ENCODE data around the gene DGKZ. TPM values are rescaled to one million over a fixed set of nuclear protein-coding genes. Genes with fewer than 3 reads are reported as not detected.

Gene DGKZ
- total RNA-seq, 1 donor from 2014 or later = 127 TPM

GRCh38 chr11:46386674-46387073 lies 39.4 kb downstream of the DGKZ start:
- Mint-ChIP-seq H3K4me3 (ENCODE audit: unreplicated experiment) (peak overlapping the region; percentile 31), H3K9me3 (ENCODE audit: unreplicated experiment) (no peaks in the 10 kb centered on the region), H3K27ac (ENCODE audit: unreplicated experiment) (peak overlapping the region; percentile 72), H3K36me3 (ENCODE audit: low read depth, unreplicated experiment) (peaks cover 14% of the 10 kb centered on the region), H3K27me3 (ENCODE audit: unreplicated experiment) (peaks cover 29% of the 10 kb centered on the region), H3K4me1 (ENCODE audit: unreplicated experiment) (peaks cover 9% of the 10 kb centered on the region)
- TF ChIP-seq CTCF (IDR thresholded peaks at IDR 0.05; ENCODE audit: unreplicated experiment) = no peak
- no peak for DNase-seq (ENCODE audit: low spot score)

DNA sequence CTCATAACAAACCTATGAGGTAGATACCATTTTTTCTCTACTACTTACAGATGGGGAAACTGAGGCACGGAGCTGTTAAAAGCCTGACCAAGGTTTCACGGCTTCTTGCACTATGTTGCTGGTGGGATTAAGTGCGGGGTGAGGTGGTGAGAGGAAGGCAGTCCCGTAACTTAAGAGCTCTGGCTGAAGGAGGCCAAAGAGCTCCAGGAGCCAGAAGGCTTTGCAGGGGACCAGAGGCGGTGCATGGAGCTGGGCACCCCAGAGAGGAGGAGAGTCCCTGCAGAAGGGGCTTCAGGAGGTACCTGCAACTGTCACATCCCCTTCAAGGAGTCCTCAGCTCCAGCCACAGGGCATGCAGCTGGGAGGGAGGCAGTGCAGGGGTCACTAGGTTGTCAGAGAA lies 40.2 kb downstream of the DGKZ start:
- H3K4me1 Mint-ChIP-seq (ENCODE audit: unreplicated experiment) = peaks cover 9% of the 10 kb centered on the region
- peaks cover 29% of the 10 kb centered on the region for H3K27me3 Mint-ChIP-seq (ENCODE audit: unreplicated experiment)
- no peak overlapping the region for H3K27ac Mint-ChIP-seq (ENCODE audit: unreplicated experiment)
- TF ChIP-seq CTCF (IDR thresholded peaks at IDR 0.05; ENCODE audit: unreplicated experiment) = no peak
- no peaks in the 10 kb centered on the region for H3K9me3 Mint-ChIP-seq (ENCODE audit: unreplicated experiment)
- H3K4me3 Mint-ChIP-seq (ENCODE audit: unreplicated experiment) = peak overlapping the region; percentile 80
- DNase-seq (ENCODE audit: low spot score) = no peak
- H3K36me3 Mint-ChIP-seq (ENCODE audit: low read depth, unreplicated experiment) = peaks cover 14% of the 10 kb centered on the region

GRCh38 chr11:46387919-46388618 lies 40.8 kb downstream of the DGKZ start:
- no peak overlapping the region for H3K4me3 Mint-ChIP-seq (ENCODE audit: unreplicated experiment)
- no peaks in the 10 kb centered on the region for H3K9me3 Mint-ChIP-seq (ENCODE audit: unreplicated experiment)
- peaks cover 34% of the 10 kb centered on the region for H3K27me3 Mint-ChIP-seq (ENCODE audit: unreplicated experiment)
- DNase-seq (ENCODE audit: low spot score) = no peak
- peaks cover 14% of the 10 kb centered on the region for H3K4me1 Mint-ChIP-seq (ENCODE audit: unreplicated experiment)
- no peak for TF ChIP-seq CTCF (IDR thresholded peaks at IDR 0.05; ENCODE audit: unreplicated experiment)
- H3K36me3 Mint-ChIP-seq (ENCODE audit: low read depth, unreplicated experiment) = peaks cover 18% of the 10 kb centered on the region
- no peak overlapping the region for H3K27ac Mint-ChIP-seq (ENCODE audit: unreplicated experiment)

DNA sequence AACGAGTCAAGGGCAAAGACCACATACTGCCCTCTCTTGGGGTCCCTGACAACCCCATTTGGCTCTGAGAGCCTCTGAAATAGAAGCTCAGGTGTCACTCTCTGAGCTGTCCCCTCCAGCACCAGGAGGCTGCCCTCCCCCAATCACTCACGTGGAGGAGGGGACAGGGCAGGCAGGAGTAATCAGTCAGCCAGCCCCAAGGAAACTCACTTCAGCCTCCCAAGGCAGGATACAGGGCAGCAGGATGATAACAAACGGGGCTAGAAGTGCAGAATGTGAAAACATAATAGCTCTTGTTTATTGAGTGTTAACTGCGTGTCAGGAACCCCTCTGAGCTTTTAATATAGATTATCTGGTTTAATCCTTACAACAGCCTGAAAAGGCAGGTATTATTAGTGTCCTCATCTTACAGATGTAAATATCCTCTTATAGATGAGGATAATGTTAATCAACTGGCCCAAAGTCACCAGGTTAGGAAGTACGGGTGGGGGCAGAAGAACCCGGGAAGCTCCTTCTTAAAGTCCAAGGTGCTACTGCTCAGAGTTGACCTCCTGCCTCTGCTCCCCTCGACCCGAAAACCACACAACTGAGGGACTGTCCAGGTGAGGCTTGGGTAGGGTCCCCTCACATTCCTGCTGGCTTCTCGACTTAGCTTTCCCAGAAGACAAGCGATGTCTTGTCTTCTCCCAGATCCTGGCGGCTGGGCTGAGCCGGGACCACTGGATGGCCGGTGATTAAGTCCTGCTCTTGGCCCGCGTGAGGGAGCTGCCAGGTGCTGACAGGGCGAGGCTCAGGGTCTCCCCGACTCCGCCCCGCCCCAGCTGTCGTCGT lies 41.6 kb downstream of the DGKZ start:
- H3K27ac Mint-ChIP-seq (ENCODE audit: unreplicated experiment) = no peak overlapping the region
- H3K27me3 Mint-ChIP-seq (ENCODE audit: unreplicated experiment) = peaks cover 38% of the 10 kb centered on the region
- peaks cover 14% of the 10 kb centered on the region for H3K4me1 Mint-ChIP-seq (ENCODE audit: unreplicated experiment)
- H3K36me3 Mint-ChIP-seq (ENCODE audit: low read depth, unreplicated experiment) = peaks cover 20% of the 10 kb centered on the region
- H3K9me3 Mint-ChIP-seq (ENCODE audit: unreplicated experiment) = no peaks in the 10 kb centered on the region
- no peak for DNase-seq (ENCODE audit: low spot score)
- H3K4me3 Mint-ChIP-seq (ENCODE audit: unreplicated experiment) = peak overlapping the region; percentile 56
- TF ChIP-seq CTCF (IDR thresholded peaks at IDR 0.05; ENCODE audit: unreplicated experiment) = no peak

All from endothelial cell (in vitro differentiated cells).